Endothelial cell of umbilical vein (primary cell): ENCODE results near the gene CETP. TPM values are rescaled to one million over a fixed set of nuclear protein-coding genes. Genes with fewer than 3 reads are reported as not detected.

Experiments used
- BruUV-seq: library from RNA; stranded (reverse); fragments of 400-500 nt; replicated peaks from 2 replicates; lab custom pipeline; 2021; lab: Mats Ljungman, UMichigan
- CTCF ChIA-PET: fragments of 300-600, 350-600 bp; sonication (Branson Sonifier 250); formaldehyde crosslinking; loops from one replicate; lab custom pipeline; 2021; ENCODE audit warnings: antibody characterized with exemption, inconsistent platforms; lab: Charles Lee
- POLR2A ChIA-PET: fragments of 300-600, 350-600 bp; sonication (Branson Sonifier 250); formaldehyde crosslinking; loops from one replicate; lab custom pipeline; 2021; ENCODE audit warnings: antibody characterized with exemption, inconsistent platforms; lab: Charles Lee
- DNase-seq: peaks from one replicate; pipeline ENCODE4 v3.0.0-alpha.2; 2011; ENCODE audit warnings: low read depth, low spot score
- FAIRE-seq: peaks from 2 replicates; lab custom pipeline; 2011; peaks lifted over from hg19 to GRCh38; lab: Jason Lieb, UNC
- H2AFZ ChIP-seq: 2 replicates; pipeline ENCODE4 v1.6.0; 2012; ENCODE audit warnings: low read depth, low read length, control low read depth, inconsistent platforms
- H3K27ac ChIP-seq: 2 replicates; pipeline ENCODE4 v1.5.1; 2011; ENCODE audit warnings: low read depth, mild to moderate bottlenecking, control low read depth, low read length, moderate library complexity; ENCODE audit not compliant: insufficient read depth
- H3K27me3 ChIP-seq, 2 experiments: 2 replicates each; pipeline versions ENCODE4 v1.6.0 to v1.6.1; 2011; ENCODE audit warnings: low read length in 2 of 2, mixed read lengths in 1 of 2; ENCODE audit not compliant: control insufficient read depth in 2 of 2, insufficient read depth in 2 of 2
- H3K36me3 ChIP-seq, 2 experiments: 2 replicates in 1 of 2; 3 replicates in 1 of 2; pipeline ENCODE4 v1.5.1; 2011; ENCODE audit warnings: low read length in 2 of 2, mild to moderate bottlenecking in 1 of 2, moderate library complexity in 1 of 2; ENCODE audit not compliant: control insufficient read depth in 2 of 2, insufficient read depth in 2 of 2; ENCODE audit errors: extremely low read depth in 1 of 2
- H3K4me1 ChIP-seq: 3 replicates; pipeline ENCODE4 v1.5.1; 2011; ENCODE audit warnings: mild to moderate bottlenecking, low read length; ENCODE audit not compliant: control insufficient read depth, insufficient read depth; ENCODE audit errors: extremely low read depth
- H3K4me2 ChIP-seq: 2 replicates; pipeline ENCODE4 v1.6.1; 2011; ENCODE audit warnings: low read length, control low read depth, mixed read lengths; ENCODE audit not compliant: insufficient read depth
- H3K4me3 ChIP-seq, 3 experiments: fragments of 200-600 bp in 1 of 3; sonication (generic), shearing (Covaris generic) in 1 of 3; replicated peaks in 1 of 3; 2 replicates each; pipeline ENCODE4 v1.5.1; 2011 to 2016; ENCODE audit warnings: control low read depth in 3 of 3, low read length in 3 of 3, mild to moderate bottlenecking in 2 of 3, inconsistent platforms in 1 of 3, low read depth in 1 of 3, moderate library complexity in 1 of 3; ENCODE audit not compliant: insufficient read depth in 1 of 3
- H3K79me2 ChIP-seq: 2 replicates; pipeline ENCODE4 v1.6.0; 2012; ENCODE audit warnings: low read length, inconsistent platforms; ENCODE audit not compliant: control insufficient read depth, insufficient read depth
- H3K9ac ChIP-seq: replicated peaks from 2 replicates; pipeline ENCODE3; 2011; ENCODE audit warnings: low read length, control low read depth; ENCODE audit not compliant: insufficient read depth; ENCODE audit errors: extremely low read depth
- H3K9me1 ChIP-seq: replicated peaks from 3 replicates; pipeline ENCODE4 v1.6.0; 2011; ENCODE audit warnings: mild to moderate bottlenecking, low read length; ENCODE audit not compliant: control insufficient read depth, insufficient read depth; ENCODE audit errors: extremely low read depth
- H3K9me3 ChIP-seq: replicated peaks from 2 replicates; pipeline ENCODE4 v1.5.1; 2012; ENCODE audit warnings: low read length, inconsistent platforms; ENCODE audit not compliant: control insufficient read depth, insufficient read depth
- H4K20me1 ChIP-seq: replicated peaks from 2 replicates; pipeline ENCODE3; 2011; ENCODE audit warnings: mild to moderate bottlenecking, low read length; ENCODE audit not compliant: control insufficient read depth, insufficient read depth; ENCODE audit errors: extremely low read depth
- CTCF ChIP-seq, 2 donors: IDR thresholded peaks; 1 replicate in 1 of 2; 2 replicates in 1 of 2; pipeline ENCODE4 v1.5.1; 2011; ENCODE audit warnings: low read length in 2 of 2, mild to moderate bottlenecking in 2 of 2, moderate library complexity in 2 of 2, control low read depth in 1 of 2, inconsistent platforms in 1 of 2, low read depth in 1 of 2; ENCODE audit not compliant: insufficient read depth in 1 of 2; ENCODE audit errors: extremely low read depth in 1 of 2
- EZH2 ChIP-seq: IDR thresholded peaks from 2 replicates; pipeline ENCODE4 v1.6.1; 2012; ENCODE audit warnings: borderline replicate concordance, low read depth, mild to moderate bottlenecking, moderate library complexity, low read length, inconsistent platforms; ENCODE audit not compliant: severe bottlenecking
- FOS ChIP-seq: IDR thresholded peaks from 2 replicates; pipeline ENCODE4 v1.6.1; 2011; ENCODE audit warnings: mild to moderate bottlenecking, low read length, moderate library complexity, borderline replicate concordance; ENCODE audit not compliant: insufficient read depth
- GATA2 ChIP-seq: IDR thresholded peaks from 2 replicates; pipeline ENCODE4 v1.7.0; 2011; ENCODE audit warnings: low read depth, mild to moderate bottlenecking, moderate library complexity, mixed read lengths, low read length; ENCODE audit not compliant: insufficient read length, insufficient read depth
- JUN ChIP-seq: IDR thresholded peaks from 2 replicates; pipeline ENCODE4 v1.6.1; 2011; ENCODE audit warnings: borderline replicate concordance, low read depth; ENCODE audit not compliant: insufficient read length, insufficient read depth
- MAX ChIP-seq: IDR thresholded peaks from 2 replicates; pipeline ENCODE4 v1.6.1; 2011; ENCODE audit not compliant: insufficient read depth, insufficient read length
- MYC ChIP-seq: IDR thresholded peaks from one replicate; pipeline ENCODE4 v1.6.1; 2011; ENCODE audit warnings: mild to moderate bottlenecking, low read depth, low read length
- POLR2A ChIP-seq: IDR thresholded peaks from 2 replicates; pipeline ENCODE4 v1.6.1; 2012; ENCODE audit warnings: low read depth, mild to moderate bottlenecking, control low read depth, low read length
- POLR2AphosphoS5 ChIP-seq: IDR thresholded peaks from 2 replicates; pipeline ENCODE4 v1.6.1; 2012; ENCODE audit warnings: low read depth, mild to moderate bottlenecking, control low read depth, low read length, moderate library complexity; ENCODE audit not compliant: insufficient read depth
- dilution Hi-C: fragments of 300-500 bp; cut with MboI; formaldehyde crosslinking; loops from one replicate; pipeline ENCODE4 v1.15.0; 2019; ENCODE audit warnings: low sequenced_read_pairs; ENCODE audit not compliant: extremely low pct_ligation_motif_present
- intact Hi-C: fragments of 100-400 bp; cut with micrococcal nuclease; formaldehyde crosslinking; loops from one replicate; pipeline ENCODE4 v1.10.0; 2022
- polyA plus RNA-seq, 4 experiments: library from polyadenylated mRNA; depleted of rRNA in 3 of 4; stranded (reverse) in 3 of 4; unstranded in 1 of 4; fragments of >200 nt; gene quantifications; 2 replicates each; pipeline versions ENCODE4 v1.2.1 to v1.2.3, GENCODE V29; 2011 to 2012; ENCODE audit warnings: missing spikeins in 1 of 4
- total RNA-seq: library from RNA; stranded (reverse); gene quantifications from 2 replicates; pipeline ENCODE4 v1.2.3, GENCODE V29; 2021

The CETP gene
- total and polyA plus RNA-seq, 2 donors (not counting 3 experiments of a cell fraction or from before 2014, with no cell fraction given), result 2.2 to 2.8 TPM

- Histone ChIP-seq H3K4me3 (no peak overlapping the region), H3K27me3 (no peaks in the 10 kb centered on the region), H3K9ac (no peak overlapping the region), H3K9me3 (no peaks in the 10 kb centered on the region), H3K4me2 (no peak overlapping the region), H3K79me2 (no peaks in the 10 kb centered on the region), H3K4me1 (no peaks in the 10 kb centered on the region), H3K27ac (no peak overlapping the region), H4K20me1 (no peaks in the 10 kb centered on the region), H2AFZ (no peak overlapping the region), H3K9me1 (no peaks in the 10 kb centered on the region), H3K36me3 (no peaks in the 10 kb centered on the region)
- dilution Hi-C loops (no loop called here), intact Hi-C loops (no loop called here)
- TF ChIP-seq EZH2 (no peak), POLR2A (no peak), MAX (no peak), JUN (no peak), GATA2 (no peak), FOS (no peak), MYC (no peak), CTCF (IDR thresholded peaks at IDR 0.05; ENCODE audit: extremely low read depth in 1 of 2, insufficient read depth in 1 of 2, low read depth in 1 of 2, low read length in 2 of 2) (no peak), POLR2AphosphoS5 (no peak)
- no TSS peak for BruUV-seq
- FAIRE-seq (no peak), DNase-seq (no peak)
- CTCF ChIA-PET, result interaction anchor here (0.5 to 1.4 kb wide), 3 partner anchors 11 to 105 kb away, joined by 3 to 4 read pairs (median 3); no protein-coding TSS in a partner anchor
- POLR2A ChIA-PET, result no interaction called here
Measured at GRCh38 chr16:56975714-56976113, 14.0 kb downstream of the CETP start.
